K562 (cell line): ENCODE measurements around the gene FJX1. TPM values are rescaled to one million over a fixed set of nuclear protein-coding genes. Genes with fewer than 3 reads are reported as not detected.

Experiments
- ATAC-seq: fragments of 200-7000 bp; cut with Tn5 transposase; 3 replicates; pipeline ENCODE4 v1.9.1; 2020; ENCODE audit warnings: moderate library complexity
- BruUV-seq: library from RNA; stranded (reverse); fragments of 400-500 nt; replicated peaks from 2 replicates; lab custom pipeline; 2021; lab: Mats Ljungman, UMichigan
- CTCF ChIA-PET: fragments of 300-600 bp; formaldehyde crosslinking; extraction: SDS; loops from one replicate; lab custom pipeline; 2021; ENCODE audit warnings: low intra/inter-chr PET ratio; lab: Yijun Ruan, JAX
- POLR2A ChIA-PET: fragments of 300-600, 350-650 bp; sonication (Branson Sonifier 250); formaldehyde crosslinking; extraction: SDS; loops from one replicate; lab custom pipeline; 2021; ENCODE audit warnings: antibody characterized with exemption, inconsistent platforms; lab: Yijun Ruan, JAX
- DNase-seq, 4 experiments: peaks; one replicate each; pipeline versions ENCODE4 v3.0.0 to v3.0.0-alpha.2; 2011 to 2018; ENCODE audit warnings: low spot score in 3 of 4, mixed read lengths in 3 of 4; ENCODE audit errors: extremely low read depth in 1 of 4
- FAIRE-seq: peaks from 2 replicates; lab custom pipeline; 2011; peaks lifted over from hg19 to GRCh38; lab: Jason Lieb, UNC
- H2AFZ ChIP-seq: 2 replicates; pipeline ENCODE4 v1.6.0; 2011; ENCODE audit warnings: low read depth, low read length, control low read depth, inconsistent platforms
- H3K27ac ChIP-seq: fragments of 200-600 bp; 3 replicates; pipeline ENCODE4 v1.8.0; 2011; ENCODE audit warnings: low read depth, mild to moderate bottlenecking, control low read depth, inconsistent platforms, low read length, moderate library complexity, mixed read lengths; ENCODE audit errors: extremely low read depth
- H3K27me3 ChIP-seq, 2 experiments: fragments of 300-600 bp in 1 of 2; 2 replicates in 1 of 2; 3 replicates in 1 of 2; pipeline versions ENCODE4 v1.6.0 to v1.8.0; 2011; ENCODE audit warnings: inconsistent platforms in 2 of 2, low read length in 2 of 2, mild to moderate bottlenecking in 1 of 2, mixed read lengths in 1 of 2, moderate library complexity in 1 of 2; ENCODE audit not compliant: control insufficient read depth in 2 of 2, insufficient read depth in 2 of 2
- H3K36me3 ChIP-seq: fragments of 300-600 bp; 3 replicates; pipeline ENCODE4 v1.8.0; 2011; ENCODE audit warnings: mild to moderate bottlenecking, low read length, inconsistent platforms; ENCODE audit not compliant: control insufficient read depth, insufficient read depth
- H3K4me1 ChIP-seq, 2 experiments: fragments of 200-600 bp in 1 of 2; replicated peaks in 1 of 2; 2 replicates in 1 of 2; 3 replicates in 1 of 2; pipeline versions ENCODE4 v1.5.1 to v1.8.0; 2011; ENCODE audit warnings: inconsistent platforms in 2 of 2, low read length in 2 of 2, mild to moderate bottlenecking in 1 of 2, mixed read lengths in 1 of 2, moderate library complexity in 1 of 2; ENCODE audit not compliant: control insufficient read depth in 2 of 2, insufficient read depth in 2 of 2
- H3K4me2 ChIP-seq: 2 replicates; pipeline ENCODE4 v1.6.1; 2011; ENCODE audit warnings: low read length, control low read depth, inconsistent platforms, mixed read lengths; ENCODE audit not compliant: insufficient read depth
- H3K4me3 ChIP-seq: fragments of 200-600 bp; sonication (generic), shearing (Covaris generic); 2 replicates; pipeline ENCODE4 v1.5.1; 2016; ENCODE audit warnings: control low read depth, inconsistent platforms
- H3K79me2 ChIP-seq: fragments of 200-600 bp; 3 replicates; pipeline ENCODE4 v1.8.0; 2011; ENCODE audit warnings: low read length, inconsistent platforms; ENCODE audit not compliant: control insufficient read depth, insufficient read depth
- H3K9ac ChIP-seq, 2 experiments: 2 replicates each; pipeline versions ENCODE4 v1.6.0 to v1.6.1; 2011; ENCODE audit warnings: low read depth in 2 of 2, low read length in 2 of 2, control low read depth in 1 of 2, inconsistent platforms in 1 of 2, mild to moderate bottlenecking in 1 of 2, mixed read lengths in 1 of 2; ENCODE audit not compliant: insufficient read depth in 1 of 2
- H3K9me1 ChIP-seq: one replicate; pipeline ENCODE4 v1.6.0; 2011; ENCODE audit warnings: inconsistent platforms, mild to moderate bottlenecking, low read length, moderate library complexity; ENCODE audit not compliant: control insufficient read depth, insufficient read depth
- H3K9me3 ChIP-seq: replicated peaks from 2 replicates; pipeline ENCODE4 v1.5.1; 2011; ENCODE audit warnings: low read depth, low read length, inconsistent platforms; ENCODE audit not compliant: control insufficient read depth, insufficient read depth
- H4K20me1 ChIP-seq: replicated peaks from 2 replicates; pipeline ENCODE4 v1.6.1; 2011; ENCODE audit warnings: low read length, inconsistent platforms, mixed read lengths; ENCODE audit not compliant: control insufficient read depth, insufficient read depth
- ARID2 ChIP-seq: fragments of 450-650 bp; IDR thresholded peaks from 2 replicates; pipeline ENCODE4 v1.6.1; 2017; ENCODE audit warnings: antibody characterized with exemption, mild to moderate bottlenecking
- ARID3A ChIP-seq: IDR thresholded peaks from 2 replicates; pipeline ENCODE4 v1.6.1; 2012; ENCODE audit warnings: low read depth, low read length, improper control_type of control experiment, borderline replicate concordance
- ARNT ChIP-seq, 2 experiments: fragments of 450-650 bp; IDR thresholded peaks; 2 replicates each; pipeline ENCODE4 v1.6.1; 2016; ENCODE audit warnings: mild to moderate bottlenecking in 1 of 2
- CTCF ChIP-seq, 3 experiments: IDR thresholded peaks in 2 of 3; conservative IDR thresholded peaks in 1 of 3; 2 replicates each; pipeline ENCODE4 v1.5.1; 2011 to 2012; ENCODE audit warnings: low read length in 3 of 3, mild to moderate bottlenecking in 3 of 3, control low read depth in 2 of 3, improper control_type of control experiment in 1 of 3, inconsistent platforms in 1 of 3, low read depth in 1 of 3, mixed read lengths in 1 of 3, moderate library complexity in 1 of 3; ENCODE audit not compliant: insufficient read depth in 2 of 3
- MEIS2 ChIP-seq: fragments of 450-650 bp; IDR thresholded peaks from 2 replicates; pipeline ENCODE4 v1.6.1; 2014; ENCODE audit warnings: mild to moderate bottlenecking; ENCODE audit not compliant: partially characterized antibody
- PKNOX1 ChIP-seq: fragments of 450-650 bp; IDR thresholded peaks from 2 replicates; pipeline ENCODE4 v1.6.1; 2016
- RAD21 ChIP-seq, 2 experiments: fragments of 250-450 bp in 1 of 2; fragments of 450-650 bp in 1 of 2; sonication (Bioruptor Pico) in 1 of 2; formaldehyde crosslinking in 1 of 2; IDR thresholded peaks in 1 of 2; conservative IDR thresholded peaks in 1 of 2; 2 replicates each; pipeline versions ENCODE4 v1.4.0 to v1.8.0; 2020 to 2022; ENCODE audit warnings: mild to moderate bottlenecking in 2 of 2, moderate library complexity in 1 of 2
- SMC3 ChIP-seq: conservative IDR thresholded peaks from 2 replicates; pipeline ENCODE4 v1.6.1; 2011; ENCODE audit warnings: low read depth, low read length, improper control_type of control experiment; ENCODE audit not compliant: insufficient read depth
- ZKSCAN8 ChIP-seq: fragments of 200-800 bp; sonication (Bioruptor generic); IDR thresholded peaks from 2 replicates; pipeline ENCODE4 v1.6.1; 2016; ENCODE audit warnings: missing genetic modification characterization, missing compliant biosample characterization
- WGBS: fragments of 100-300 bp; shearing (Covaris generic); methylation state at CpG from one replicate; pipeline ENCODE4 v1.1.6; 2016; ENCODE audit warnings: low coverage, mixed read lengths; ENCODE audit not compliant: insufficient coverage; ENCODE audit errors: missing lambda C conversion rate; 5-methylcytosine and 5-hydroxymethylcytosine counted together
- in situ Hi-C: fragments of 300-500 bp; cut with MboI; formaldehyde crosslinking; loops from 4 replicates; pipeline ENCODE4 v1.15.0; 2018; ENCODE audit warnings: inconsistent platforms, mixed read lengths
- intact Hi-C: fragments of 100-400 bp; cut with micrococcal nuclease; formaldehyde crosslinking; loops from 2 replicates; pipeline ENCODE4 v1.14.2; 2022
- polyA plus RNA-seq, 8 experiments: library from polyadenylated mRNA; depleted of rRNA in 4 of 8; stranded (reverse) in 5 of 8; unstranded in 3 of 8; fragments of >200 nt; fragmentation: Nextera tagmentation in 2 of 8; fragmentation: Illumina TruSeq in 1 of 8; extraction: Ambion mirVana in 2 of 8; extraction: Trizol in 1 of 8; gene quantifications; 2 replicates each; pipeline versions ENCODE4 v1.2.1 to v1.2.3, GENCODE V29; 2011 to 2014; ENCODE audit warnings: inconsistent platforms in 1 of 8, missing spikeins in 1 of 8
- total RNA-seq, 7 experiments: library from RNA; depleted of rRNA in 6 of 7; stranded (reverse); fragments of >200 nt in 6 of 7; fragmentation: Illumina TruSeq in 2 of 7; extraction: Trizol in 2 of 7; gene quantifications; 2 replicates each; pipeline versions ENCODE4 v1.2.1 to v1.2.3, GENCODE V29; 2011 to 2021; ENCODE audit warnings: low replicate concordance in 1 of 7
- TF ChIP-seq, protein P1 (sequence below): fragments of 450-650 bp; formaldehyde crosslinking; IDR thresholded peaks from 2 replicates; pipeline ENCODE4 v1.4.0; 2020; ENCODE audit warnings: mild to moderate bottlenecking, moderate library complexity

FJX1 gene
- total and polyA plus RNA-seq, 9 of the 15 experiments (the other 6 are each of a cell fraction or from before 2014, with no cell fraction given), result 0.10 to 2.7 (median 0.72) TPM

DNA sequence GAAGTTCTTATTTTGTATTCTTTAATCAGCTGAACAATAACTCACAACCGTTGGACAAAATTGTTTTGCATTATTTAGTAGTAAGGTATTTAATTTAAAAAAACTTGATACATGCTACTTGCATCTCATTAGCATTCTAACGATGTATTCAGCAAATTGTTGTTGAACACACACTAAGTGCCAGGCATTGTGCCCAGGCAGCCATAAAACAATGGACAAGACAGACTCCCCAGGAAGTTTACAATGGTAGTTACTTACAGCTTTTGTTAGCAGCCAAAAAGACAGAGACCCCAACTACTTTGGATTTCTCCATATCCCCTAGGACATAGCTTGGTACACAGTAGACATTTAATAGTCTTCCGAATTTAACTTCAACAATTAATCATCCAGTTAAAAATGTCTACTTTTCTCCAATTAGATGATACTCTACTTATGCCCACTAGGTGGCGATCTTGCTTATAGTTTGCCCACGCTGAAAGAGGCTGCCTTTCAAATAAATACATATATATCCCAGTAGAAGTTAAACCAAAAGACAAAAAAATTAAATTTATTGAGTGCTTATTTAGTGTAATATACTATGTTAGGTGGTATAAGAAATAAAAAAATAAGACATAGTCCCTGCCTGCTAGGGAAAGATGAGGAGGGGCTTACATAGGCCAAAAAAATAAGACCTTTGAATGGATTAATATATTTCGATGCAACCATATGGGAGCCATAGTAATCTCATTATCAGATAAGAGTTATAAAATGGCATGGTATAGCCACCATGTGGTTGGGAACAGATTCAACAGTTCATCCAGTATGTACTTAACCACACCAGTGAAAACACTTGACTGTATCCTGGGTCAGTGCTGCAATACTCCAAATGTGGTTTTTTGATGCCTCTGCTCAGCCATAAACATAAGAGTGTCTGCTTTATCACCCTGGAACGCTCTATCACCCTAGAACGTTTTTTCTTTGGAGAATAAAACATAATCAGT, 2.0 kb upstream of the FJX1 start:
- Histone ChIP-seq H3K4me2 (no peak overlapping the region), H3K9me1 (no peaks in the 10 kb centered on the region), H3K27ac (no peak overlapping the region), H3K9ac (no peak overlapping the region), H3K4me1 (peaks cover 0 to 24% of the 10 kb centered on the region in 2 experiments; a peak in 4 of 5 replicates), H3K4me3 (no peak overlapping the region), H4K20me1 (peaks cover 13% of the 10 kb centered on the region), H3K36me3 (no peaks in the 10 kb centered on the region), H3K9me3 (no peaks in the 10 kb centered on the region), H3K79me2 (no peaks in the 10 kb centered on the region), H2AFZ (no peak overlapping the region), H3K27me3 (peaks cover 24 to 35% of the 10 kb centered on the region in 2 experiments)
- FAIRE-seq (peak; percentile 76), DNase-seq (peak; percentile 53 to 62 (median 59)), ATAC-seq (peak; percentile 61; the same call in 2 of the 3 replicates)
- no TSS peak for BruUV-seq
- ChIA-PET CTCF (interaction anchor here (0.6 to 3.2 kb wide), 6 partner anchors 31 to 650 kb away, joined by 3 to 23 read pairs (median 8); no protein-coding TSS in a partner anchor), POLR2A (no interaction called here)
- in situ Hi-C loops (no loop called here), intact Hi-C loops (loop anchor here (1.0 to 5.0 kb wide), 8 partner anchors 206 to 650 kb away; no protein-coding TSS in a partner anchor)
- WGBS, result 15% methylated on average over 8 of the region's 8 CpGs
- TF ChIP-seq CTCF (IDR thresholded peaks at IDR 0.05 in 2 of 3, conservative IDR thresholded peaks at IDR 0.05 in 1 of 3; ENCODE audit: insufficient read depth in 2 of 3, low read depth in 1 of 3, low read length in 3 of 3) (peak; percentile 51 to 80 (median 65); a peak in 5 of 6 replicates), RAD21 (CRISPR knock-in tag; conservative IDR thresholded peaks at IDR 0.05 in 1 of 2, IDR thresholded peaks at IDR 0.05 in 1 of 2) (peak; percentile 89 to 90), ARNT (IDR thresholded peaks at IDR 0.05) (no peak), ARID3A (peak; percentile 75; the same call in 1 of the 2 replicates), ZKSCAN8 (CRISPR knock-in tag) (no peak), ARID2 (peak; percentile 54; the same call in 1 of the 2 replicates), PKNOX1 (peak; percentile 68), MEIS2 (peak; percentile 83), SMC3 (peak; percentile 58; the same call in 1 of the 2 replicates)
- TF ChIP-seq, protein P1, sequence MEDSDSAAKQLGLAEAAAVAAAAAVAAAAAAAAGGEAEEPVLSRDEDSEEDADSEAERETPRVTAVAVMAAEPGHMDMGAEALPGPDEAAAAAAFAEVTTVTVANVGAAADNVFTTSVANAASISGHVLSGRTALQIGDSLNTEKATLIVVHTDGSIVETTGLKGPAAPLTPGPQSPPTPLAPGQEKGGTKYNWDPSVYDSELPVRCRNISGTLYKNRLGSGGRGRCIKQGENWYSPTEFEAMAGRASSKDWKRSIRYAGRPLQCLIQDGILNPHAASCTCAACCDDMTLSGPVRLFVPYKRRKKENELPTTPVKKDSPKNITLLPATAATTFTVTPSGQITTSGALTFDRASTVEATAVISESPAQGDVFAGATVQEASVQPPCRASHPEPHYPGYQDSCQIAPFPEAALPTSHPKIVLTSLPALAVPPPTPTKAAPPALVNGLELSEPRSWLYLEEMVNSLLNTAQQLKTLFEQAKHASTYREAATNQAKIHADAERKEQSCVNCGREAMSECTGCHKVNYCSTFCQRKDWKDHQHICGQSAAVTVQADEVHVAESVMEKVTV (CRISPR knock-in tag), result peak; percentile 82
